ENCODE results near the gene F13B.

DNA sequence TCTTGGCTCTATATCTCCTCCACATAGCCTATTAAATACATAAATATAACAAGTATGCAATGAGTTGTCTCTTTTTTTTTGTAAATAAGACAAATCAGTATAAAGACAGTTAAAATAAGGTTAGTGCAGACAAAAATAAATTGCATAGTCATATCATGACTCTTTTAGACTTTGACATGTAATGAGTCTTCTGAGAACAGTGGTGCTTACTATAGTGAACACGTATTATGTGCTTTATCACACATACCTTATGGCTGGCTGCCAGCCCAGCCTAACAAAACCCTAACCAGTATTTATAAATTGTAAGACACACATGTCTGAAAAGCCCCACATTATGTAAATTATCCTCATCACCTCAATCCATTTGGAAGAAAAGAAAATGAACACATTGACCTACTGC is 29.1 kb upstream of the F13B start:
- TF ChIP-seq CTCF (IDR thresholded peaks at IDR 0.05) (no peak), POLR2A (IDR thresholded peaks at IDR 0.05; ENCODE audit: low read depth) (no peak), EP300 (IDR thresholded peaks at IDR 0.05) (no peak), POLR2AphosphoS5 (IDR thresholded peaks at IDR 0.05) (no peak)
